ENCODE results near the gene ARHGDIA.
"Not testable (repeated sequence)": the region's sequence is repeated elsewhere in the genome, so short reads cannot be mapped to it uniquely, and the experiment has no call there.

The ARHGDIA gene

DNA sequence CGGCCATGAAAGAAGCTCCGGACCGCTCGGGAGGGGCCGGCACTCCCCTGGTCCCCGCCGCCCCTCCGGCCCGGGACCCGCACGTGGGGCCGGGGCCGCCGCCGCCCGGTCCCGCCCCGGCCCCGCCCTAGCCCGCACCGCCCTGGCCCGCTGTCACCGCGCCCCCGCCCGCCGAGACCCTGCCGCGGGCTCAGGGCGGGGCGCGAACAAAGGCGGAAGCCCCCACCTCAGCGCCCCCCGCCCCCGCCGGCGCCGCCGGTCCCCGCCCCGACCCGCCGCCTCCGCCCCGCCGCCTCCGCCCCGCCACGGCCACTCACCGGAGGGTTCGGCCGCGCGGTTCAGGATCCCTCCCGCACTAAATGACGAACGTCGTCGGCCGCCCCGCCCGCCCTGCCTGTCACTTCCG lies at the start of gene ARHGDIA:
ARHGDIA (minus strand) TSS at position 357 of the 406 bp plus-strand sequence. CDS start 1,407 bp downstream, outside the sequence.
- DNase-seq = peak; percentile 74

DNA sequence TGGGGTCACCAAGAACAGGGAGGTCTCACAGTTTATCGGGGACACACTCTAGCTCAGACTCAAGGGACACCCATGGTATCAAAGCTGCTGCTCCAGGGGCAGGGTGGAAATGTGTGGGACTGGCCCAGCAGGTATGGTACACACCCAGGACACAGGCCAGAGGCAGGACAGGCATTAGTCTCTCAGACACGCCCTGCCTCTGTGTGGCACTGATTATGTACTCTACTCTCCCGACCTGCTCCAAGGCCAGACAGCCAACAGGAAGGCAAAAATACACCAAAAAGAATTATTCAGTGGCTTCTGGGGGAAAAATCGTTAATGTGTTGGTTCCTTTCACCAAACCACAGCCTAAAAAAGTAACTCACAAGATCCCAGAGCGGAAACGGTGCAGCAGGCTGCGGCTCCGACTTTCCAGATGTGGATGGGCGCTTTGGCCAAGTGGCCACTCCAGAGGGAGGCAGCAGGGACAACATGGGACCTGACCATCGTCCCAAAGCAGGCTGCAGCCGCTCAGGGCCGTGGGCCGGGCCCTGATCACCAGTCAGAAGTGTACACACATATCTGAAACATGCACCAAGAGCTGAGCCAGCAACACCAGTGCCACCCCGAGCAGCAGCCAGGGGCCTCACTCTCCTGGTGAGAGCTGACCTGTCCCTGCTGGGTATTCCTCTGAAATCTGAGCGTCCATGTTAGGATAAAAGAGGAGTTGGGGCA lies 47.9 kb upstream of the ARHGDIA start:
- no peak for DNase-seq

DNA sequence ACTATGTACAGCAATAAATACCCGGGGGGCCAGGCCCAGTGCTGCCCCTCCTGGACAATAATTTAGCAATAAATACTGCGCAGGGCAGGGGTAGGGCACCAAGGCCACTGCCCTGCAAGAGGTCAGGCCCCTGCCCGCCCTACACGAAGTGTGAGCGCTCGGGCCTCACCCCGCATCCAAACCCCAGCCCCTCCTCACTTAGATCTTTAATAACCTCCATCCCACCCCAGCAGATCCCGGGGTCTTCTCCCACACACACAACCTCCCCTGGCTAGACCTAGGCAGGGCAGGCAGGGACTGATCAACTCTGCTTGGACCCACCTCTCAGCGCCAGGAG lies 47.2 kb upstream of the ARHGDIA start:
- not testable (repeated sequence) for DNase-seq

DNA sequence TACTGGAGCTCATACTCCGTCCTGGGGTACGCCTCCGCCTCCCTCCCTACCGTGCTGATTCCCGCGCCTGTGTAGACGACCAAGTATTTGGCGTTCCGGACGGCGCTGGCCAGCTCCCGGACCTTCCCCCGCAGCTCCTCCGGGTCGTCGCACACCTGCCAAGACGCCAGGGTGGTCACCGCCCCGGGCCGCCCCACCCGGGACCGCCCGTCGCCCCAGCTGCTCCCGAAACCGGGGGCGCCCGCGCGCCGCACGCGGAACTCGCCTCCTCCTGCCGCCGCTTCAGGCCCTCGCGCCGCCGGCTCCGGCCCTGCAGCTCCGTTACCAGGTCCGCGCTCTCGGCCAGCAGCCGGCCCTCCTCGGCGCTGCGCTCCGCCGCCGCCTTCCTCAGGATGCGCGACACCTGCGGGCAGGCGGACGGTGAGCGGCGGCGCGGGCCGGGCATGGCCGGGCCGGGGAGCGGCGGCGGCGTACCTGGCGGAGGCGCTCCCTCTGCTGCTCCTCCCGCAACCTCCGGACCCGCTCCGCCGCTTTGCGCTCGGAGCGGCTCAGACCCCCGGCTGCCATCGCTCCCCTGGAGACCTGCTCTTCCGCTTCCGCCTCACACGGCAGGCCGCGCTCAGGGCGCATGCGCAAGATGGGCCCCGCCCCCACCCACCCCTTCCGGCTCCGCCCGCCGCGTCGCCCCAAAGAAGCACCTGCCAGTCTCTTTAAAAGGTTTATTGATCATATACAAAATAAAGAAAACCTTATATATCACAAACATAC lies 46.6 kb upstream of the ARHGDIA start, which contains the start of gene SIRT7:
SIRT7 (minus strand) TSS at position 612 of the 768 bp plus-strand sequence; CDS start at position 567, 45 bp downstream.
- peak; percentile 68 for DNase-seq

DNA sequence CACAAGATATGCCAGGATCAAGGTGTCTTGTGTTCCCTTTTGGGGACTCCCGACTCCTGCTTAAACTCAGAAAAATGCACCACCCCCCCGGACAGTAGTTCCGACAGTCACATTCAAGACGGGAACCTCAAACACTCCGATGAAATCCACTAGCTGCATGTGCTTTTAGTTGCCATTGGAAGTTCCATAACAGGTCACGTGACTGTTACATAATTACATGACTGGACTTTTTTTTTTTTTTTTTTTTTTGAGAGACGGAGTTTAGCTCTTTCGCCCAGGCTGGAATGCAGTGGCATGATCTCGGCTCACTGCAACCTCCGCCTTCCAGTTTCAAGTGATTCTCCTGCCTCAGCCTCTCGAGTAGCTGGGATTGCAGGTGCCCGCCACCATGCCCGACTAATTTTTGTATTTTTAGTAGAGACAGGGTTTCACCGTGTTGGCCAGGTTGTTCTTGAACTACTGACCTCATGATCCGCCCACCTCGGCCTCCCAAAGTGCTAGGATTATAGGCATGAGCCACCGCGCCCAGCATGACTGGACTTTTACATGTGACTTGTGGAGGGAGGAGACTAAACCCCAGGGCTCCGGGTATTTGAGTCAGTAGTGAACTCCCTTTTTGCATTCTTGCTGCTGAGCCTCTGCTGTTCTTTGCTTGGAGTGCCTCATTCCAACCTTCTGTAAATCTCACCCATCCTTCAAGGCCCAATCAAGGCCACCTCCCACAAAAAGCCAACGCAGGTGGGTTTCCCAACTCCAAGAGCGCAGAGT lies 45.3 kb upstream of the ARHGDIA start:
- DNase-seq = no peak

DNA sequence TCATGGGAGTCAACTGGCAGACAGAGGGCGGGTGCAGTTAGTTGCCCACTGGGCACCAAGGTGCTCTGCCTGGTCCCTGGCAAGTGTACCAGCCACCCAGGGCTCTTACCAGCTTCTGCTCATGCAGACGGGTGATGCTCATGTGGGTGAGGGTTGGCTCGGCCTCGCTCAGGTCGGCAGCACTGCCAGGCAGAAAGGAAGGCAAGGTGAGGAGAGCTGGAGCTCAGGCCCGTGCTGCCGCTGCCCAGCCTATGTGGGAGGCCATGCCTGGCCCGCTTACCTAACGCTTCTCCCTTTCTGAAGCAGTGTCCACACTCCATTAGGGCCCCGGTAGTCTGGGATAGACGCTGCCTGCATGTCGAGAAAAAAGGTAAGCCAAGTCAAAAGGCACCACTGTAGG lies 44.2 kb upstream of the ARHGDIA start:
- no peak for DNase-seq

DNA sequence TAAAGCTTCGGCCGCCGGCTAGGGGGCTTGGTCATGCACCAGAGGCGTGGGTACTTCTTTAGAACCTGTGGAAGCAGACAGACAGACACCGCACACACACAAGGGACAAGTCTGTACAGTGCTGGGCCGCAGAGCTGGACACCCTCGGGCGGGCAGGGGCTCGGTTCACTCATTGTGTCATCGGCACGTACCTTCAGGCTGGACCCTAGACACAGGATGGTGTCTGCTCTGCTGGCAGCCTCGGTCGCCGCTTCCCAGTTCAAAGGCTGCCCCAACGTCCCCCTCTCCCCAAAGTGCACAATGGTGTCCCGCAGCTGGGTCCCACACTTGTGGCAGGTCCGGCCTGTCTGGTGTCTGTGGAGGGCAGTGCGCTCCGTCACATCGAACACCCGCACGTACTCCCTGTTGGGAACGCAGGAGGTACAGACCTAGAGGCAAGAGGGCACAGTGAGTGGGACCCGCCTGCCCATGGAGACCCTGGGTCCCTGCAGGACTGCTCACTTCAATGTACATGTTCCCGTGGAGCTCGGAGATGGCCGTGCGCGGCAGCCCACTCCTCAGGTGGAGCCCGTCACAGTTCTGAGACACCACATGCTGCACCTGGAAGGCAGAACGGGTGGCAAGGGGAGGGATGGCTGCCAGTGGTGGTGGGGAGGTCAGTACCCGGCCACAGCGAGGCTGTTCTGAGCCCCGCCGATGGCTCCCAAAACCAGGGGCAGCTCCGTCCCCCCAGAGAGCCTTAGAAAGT lies 43.1 kb upstream of the ARHGDIA start:
- DNase-seq = no peak

DNA sequence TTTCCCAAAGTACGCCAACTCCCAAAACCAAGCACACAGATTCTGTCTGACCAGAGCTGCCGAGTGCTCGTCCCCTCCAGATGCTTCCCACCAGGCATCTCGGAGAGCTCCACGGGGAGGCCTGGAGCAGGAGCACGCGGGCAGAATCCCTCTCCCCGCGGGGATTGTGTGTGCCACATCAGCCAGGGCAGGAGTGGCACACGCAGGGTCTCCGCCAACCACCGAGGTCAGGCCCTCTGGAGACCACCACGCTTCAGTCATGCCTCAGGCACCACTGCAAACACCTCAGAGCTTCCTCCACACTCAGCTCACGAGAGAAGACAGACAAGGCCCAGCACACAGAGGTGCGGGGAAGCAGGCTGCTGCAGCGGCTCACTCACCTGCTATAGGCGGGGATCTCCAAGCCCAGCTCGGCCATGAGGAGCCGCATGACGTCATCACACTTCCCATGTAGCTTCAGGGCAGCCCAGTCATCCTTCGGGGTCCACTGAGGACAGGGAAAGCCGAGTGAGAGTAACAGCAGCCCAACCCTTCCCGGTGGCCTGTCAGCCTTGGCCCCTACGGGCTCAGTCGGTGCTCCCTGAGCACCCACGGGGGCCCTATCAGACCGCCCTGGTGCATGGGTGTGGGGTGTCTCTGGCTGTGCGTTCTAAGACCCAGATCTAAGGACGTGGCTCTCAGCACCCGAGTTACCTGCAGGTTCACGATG lies 42.4 kb upstream of the ARHGDIA start:
- DNase-seq = no peak

DNA sequence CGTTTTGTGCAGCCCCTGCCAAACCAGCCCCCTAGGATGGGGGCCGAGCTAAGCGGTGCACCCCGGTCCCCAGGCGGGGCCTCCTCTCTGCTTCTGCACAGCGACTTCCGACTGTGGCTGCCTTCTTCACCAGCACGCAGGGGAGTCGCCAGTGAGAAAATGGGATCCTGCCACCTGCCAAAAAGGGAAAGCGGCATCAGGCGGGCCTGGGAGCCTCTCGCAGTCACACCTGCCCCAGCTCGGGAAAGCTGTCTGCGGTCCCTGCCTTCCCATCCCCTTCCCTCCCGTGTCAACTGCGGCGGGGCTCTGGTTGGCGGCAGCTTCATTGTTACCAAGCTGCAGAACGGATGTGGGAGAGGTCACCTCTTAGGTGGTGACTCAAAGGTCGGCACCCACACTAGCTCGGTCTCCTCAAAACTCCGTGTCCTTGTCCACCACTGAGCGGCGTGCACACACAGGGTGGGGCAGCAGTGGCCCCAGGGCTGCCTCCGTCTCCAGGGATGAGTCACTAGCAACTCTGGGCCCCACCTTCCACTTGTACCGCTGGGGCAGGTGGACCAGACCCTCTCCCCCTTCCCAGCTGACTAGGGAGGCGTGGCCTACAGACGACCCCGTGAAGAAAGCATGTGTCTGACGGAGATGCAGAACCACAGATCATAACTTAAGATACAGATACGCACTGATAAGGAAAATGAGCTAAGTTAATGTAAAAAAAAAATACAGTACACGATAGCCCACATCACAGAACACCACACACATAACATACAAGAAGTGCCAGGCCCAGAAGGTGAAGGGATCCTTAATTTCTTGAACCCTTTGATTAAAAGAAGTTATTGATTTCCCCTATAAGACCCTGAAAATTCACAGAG lies 41.5 kb upstream of the ARHGDIA start:
- DNase-seq = no peak

DNA sequence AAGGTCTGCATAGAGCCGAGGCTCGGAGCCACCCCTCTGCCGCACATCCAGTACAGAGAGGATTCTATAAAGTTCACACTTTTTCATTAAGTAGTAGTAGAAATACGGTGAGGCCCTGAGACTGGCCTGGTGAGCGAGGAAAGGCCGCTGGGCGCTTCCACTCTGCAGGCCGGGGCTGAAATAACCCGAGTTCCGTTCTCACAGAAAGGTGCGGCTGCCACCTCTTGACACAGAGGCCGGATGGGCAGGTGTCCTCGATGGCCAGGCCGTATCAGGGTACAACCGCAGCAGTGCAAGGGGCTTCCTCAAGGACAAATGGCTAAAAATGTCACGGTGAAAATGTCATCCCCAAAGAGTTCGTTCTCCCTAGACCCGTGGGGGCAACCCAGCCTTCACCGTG lies 40.8 kb upstream of the ARHGDIA start:
- DNase-seq = no peak

DNA sequence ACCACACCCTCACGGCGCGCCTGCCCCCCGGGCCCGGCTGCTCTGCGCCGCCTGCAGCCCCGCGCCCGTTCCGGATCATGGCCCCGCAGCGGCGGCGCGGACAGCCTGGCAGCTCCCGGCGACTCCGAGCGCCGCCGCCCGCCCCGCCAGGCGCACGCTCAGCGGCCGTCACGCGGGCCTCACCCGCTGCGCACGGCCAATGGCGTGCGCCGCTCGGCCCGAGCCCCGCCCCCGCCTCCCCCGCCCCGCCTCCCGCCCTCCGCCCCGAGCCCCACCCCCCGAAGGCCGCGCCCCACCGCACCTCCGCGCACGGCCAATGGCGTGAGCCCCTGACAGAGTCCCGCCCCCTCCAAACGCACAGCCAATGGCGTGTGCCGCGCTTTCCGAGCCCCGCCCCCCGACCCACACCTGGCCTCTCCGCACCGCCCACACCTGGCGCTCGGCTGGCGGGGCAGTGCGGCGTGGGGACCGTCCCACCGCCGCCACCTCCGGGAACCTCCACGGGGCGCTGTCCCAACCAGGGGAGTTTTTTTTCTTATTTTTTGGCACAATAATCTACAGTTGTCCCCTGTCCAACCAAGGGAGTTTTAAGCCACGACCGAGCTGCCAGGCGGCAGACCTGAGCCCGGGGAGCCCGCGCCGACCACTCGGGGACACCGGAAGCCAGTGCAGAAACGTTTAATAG lies 40.3 kb upstream of the ARHGDIA start, which contains the start of gene PCYT2:
PCYT2 (minus strand) TSS at position 123 of the 685 bp plus-strand sequence; CDS start at position 79, 44 bp downstream.
- peak; percentile 68 for DNase-seq

DNA sequence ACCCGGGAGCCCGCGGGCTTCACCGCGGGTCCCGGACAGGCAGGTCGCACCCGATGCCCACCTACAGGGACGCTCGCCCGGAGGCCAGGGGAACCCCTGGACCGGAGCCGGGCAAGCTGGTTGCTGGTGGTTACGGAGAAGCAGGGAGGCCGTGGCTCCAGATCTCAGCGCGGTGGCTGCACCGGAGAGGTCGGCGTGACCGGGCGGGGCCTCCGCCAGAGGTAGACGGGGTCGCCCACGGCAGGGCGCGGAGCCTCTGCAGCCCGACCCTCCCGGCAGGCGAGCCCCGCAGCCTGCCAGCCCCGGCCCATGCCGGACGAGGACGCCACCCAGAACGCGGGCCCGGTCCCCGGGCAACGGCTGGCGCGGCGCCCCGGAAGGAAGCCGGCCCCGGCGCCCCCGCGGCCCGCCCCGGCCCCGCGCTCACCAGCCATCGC lies 39.7 kb upstream of the ARHGDIA start:
- DNase-seq = no peak

DNA sequence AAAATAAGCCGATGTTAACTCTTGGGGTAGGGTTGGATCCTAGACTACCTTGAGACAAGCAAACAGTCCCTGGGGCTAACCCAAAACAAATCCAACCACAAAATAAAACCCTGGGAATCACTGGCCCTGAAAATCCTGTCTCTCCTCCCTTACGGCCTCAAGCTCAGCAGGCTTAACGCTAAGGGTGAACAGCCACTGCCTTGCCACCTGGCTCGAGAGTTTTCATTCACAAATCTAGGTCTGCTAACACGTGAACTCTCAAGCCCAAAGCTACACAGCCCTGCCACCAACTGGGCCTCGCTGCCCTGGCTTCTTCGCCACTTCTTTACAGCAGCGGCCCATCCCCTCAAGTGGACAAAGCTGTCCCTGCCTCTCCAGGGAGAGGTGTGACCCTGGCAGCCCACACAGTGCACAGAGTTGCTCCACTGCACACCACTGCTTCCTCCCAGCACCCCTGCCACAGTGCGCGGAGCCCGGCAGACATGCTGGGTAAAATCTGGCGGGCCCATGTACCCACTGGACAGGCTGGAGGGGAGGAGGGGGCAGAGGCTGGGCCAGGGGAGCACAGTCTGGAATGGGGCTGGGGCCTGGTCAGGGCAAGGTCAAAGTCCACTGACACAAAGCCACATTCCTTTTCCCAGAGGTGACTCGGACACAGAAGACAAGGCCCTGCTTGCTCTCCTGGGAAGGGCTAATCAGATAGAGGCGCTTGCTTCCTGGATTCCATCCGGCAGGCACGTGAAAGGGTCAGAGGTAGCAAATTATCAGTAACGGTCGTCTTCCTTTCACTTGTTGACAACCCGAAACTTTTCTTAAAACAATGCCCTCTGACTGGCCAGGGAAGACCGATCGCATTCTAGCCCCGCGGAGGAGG lies 39.1 kb upstream of the ARHGDIA start:
- DNase-seq = no peak

DNA sequence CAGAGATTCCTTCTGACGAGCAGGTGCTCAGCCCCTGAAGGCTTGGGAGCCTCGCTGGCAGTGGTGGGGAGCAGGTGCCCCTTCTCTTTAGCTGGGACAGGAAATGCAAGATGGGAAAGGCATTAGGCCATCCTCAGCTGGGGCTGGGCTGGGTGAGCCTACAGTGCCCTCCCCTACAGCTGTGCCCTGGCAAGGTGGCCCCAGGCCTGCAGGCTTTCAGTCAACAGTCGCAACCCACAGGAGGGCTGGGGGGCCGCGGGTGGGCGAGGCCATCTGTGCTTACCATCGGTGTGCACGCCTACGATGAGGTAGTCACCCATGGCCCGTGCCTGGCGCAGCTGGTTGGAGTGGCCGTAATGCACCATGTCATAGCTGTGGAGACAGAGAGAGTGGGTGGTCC lies 38.1 kb upstream of the ARHGDIA start:
- no peak for DNase-seq

DNA sequence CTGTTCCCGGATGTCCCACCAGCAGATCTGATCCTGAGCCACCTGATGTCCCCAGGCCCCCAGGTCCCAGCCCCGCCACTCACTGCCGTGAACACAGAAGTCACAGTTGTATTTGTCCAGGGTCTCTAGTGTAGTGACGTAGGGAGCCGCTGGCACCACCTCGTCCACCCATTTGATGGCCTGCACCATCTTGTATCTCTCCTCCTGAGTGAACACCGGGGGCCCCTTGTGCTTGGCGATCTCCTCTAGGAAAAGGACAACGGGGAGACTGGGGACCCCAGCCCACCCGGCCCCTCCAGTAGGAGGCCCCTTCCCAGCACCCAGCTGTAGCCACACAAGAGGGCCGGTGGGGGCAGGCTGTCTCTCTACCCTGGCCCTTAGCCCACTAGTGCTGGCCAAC lies 37.7 kb upstream of the ARHGDIA start:
- DNase-seq = no peak

DNA sequence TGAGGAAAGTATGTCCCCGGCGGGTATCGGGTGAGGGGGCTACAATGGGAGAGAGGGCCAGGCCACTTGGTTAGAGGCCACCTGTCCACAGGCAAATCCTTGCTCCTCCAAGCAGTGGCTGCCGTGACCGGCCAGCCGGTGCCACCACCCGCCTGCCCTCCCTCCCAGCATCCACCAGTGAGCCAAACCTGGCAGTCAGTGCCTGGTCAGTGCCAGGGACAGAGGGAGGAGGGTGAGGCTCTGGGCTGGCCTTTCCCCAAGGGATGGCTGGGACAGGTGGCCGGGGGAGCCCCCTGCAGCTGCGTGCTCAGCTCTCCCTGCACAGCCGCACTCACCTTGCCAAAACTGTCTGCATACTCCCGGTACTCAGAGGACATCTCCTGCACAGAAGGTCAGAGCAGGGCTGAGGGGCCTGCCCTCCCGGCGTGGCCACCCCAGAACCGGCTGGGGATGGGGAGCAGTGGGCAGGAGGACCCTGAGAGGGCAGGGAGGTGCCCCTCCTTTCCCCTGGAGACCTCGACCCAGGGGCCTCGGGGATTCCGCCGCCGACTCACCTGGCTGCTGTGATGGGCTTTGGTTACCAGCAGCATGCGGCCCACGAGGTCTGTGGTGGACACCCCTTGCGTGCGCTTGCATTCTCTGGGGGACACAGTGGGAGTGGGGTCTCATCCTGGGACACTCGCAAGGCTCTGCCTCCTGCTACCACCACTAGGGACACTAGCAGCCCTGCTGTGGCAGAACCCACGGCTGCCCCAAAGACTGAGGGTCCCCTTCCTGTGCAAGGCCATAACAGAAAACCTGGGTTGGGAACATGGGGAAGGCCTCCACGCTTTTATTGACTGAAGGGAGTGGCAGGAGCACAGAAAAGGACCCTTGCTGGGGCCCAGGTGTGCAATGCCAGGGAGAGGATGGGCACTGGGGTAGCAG lies 36.3 kb upstream of the ARHGDIA start:
- DNase-seq = no peak

DNA sequence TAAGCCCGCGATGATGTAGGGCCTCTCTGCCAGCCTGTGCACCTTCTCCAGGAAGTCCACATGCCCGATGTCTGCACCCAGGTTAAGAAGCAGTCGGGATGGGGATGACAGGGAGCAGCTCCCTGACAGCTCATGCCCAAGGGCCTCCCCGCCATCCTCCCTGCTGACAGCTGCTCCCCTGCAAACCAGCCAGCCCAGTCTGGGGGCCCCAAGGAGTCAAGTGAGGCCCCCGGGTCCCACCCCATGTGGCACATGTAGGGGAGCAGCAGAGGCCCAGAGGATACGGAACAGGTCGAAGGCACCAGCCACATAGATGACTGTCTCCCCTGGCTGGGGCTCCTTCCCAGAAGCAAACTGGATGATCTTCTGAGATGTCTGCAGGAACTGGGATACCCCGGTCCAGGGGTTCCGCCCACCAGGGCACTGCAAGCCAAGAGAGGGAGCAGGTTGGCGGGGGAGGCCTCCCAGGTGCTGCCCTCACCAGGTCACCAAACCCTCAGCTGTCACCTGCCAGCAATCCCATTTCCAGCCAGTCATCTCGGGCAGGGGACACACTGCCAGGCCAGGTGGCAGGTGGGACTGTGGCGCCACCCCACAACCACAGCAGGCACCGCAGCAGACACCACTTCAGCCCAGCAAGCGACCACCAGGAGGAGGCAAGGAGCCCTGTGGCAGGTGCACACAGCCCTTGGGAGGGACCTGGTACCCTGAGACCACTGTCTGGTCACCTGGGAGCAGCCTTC lies 35.5 kb upstream of the ARHGDIA start:
- DNase-seq = no peak

All from NCI-H1694 (cell line).